K562 (cell line): ENCODE results near the gene ABCB10. TPM values are rescaled to one million over a fixed set of nuclear protein-coding genes. Genes with fewer than 3 reads are reported as not detected.

ENCODE experiments used
- CCAR2 ChIP-seq: fragments of 200-400 bp; formaldehyde crosslinking; IDR thresholded peaks from 2 replicates; pipeline ENCODE4 v1.6.1; 2017; ENCODE audit warnings: mild to moderate bottlenecking, low read depth, low read length
- CHD4 ChIP-seq: fragments of 200-600 bp; sonication (generic); IDR thresholded peaks from 3 replicates; pipeline ENCODE4 v1.6.1; 2012; ENCODE audit warnings: low read depth, mild to moderate bottlenecking, mixed read lengths, low read length, inconsistent platforms; ENCODE audit not compliant: insufficient read depth, insufficient replicate concordance, poor library complexity, severe bottlenecking
- COPS2 ChIP-seq: fragments of 450-650 bp; conservative IDR thresholded peaks from 2 replicates; pipeline ENCODE4 v1.6.1; 2016; ENCODE audit warnings: mild to moderate bottlenecking, moderate library complexity
- ELF2 ChIP-seq: fragments of 250-450 bp; sonication (Bioruptor Pico); IDR thresholded peaks from 2 replicates; pipeline ENCODE4 v1.5.0; 2021; ENCODE audit warnings: mild to moderate bottlenecking
- MCM7 ChIP-seq, 2 experiments: fragments of 450-650 bp; IDR thresholded peaks; 2 replicates each; pipeline ENCODE4 v1.6.1; 2016 to 2018
- NEUROD1 ChIP-seq: fragments of 150-350 bp; IDR thresholded peaks from 2 replicates; pipeline ENCODE4 v1.6.1; 2014; ENCODE audit warnings: borderline replicate concordance, low read length, low read depth; ENCODE audit not compliant: partially characterized antibody
- NR1H2 ChIP-seq: sonication (generic); formaldehyde crosslinking; IDR thresholded peaks from 2 replicates; pipeline ENCODE4 v1.4.0; 2020; ENCODE audit warnings: mild to moderate bottlenecking, missing genetic modification reagents
- PCBP1 ChIP-seq: fragments of 200-400 bp; formaldehyde crosslinking; IDR thresholded peaks from 2 replicates; pipeline ENCODE4 v1.6.1; 2018; ENCODE audit warnings: mild to moderate bottlenecking, low read depth, low read length; ENCODE audit not compliant: poor library complexity, severe bottlenecking
- PHB ChIP-seq: fragments of 250-450 bp; sonication (Bioruptor Pico); IDR thresholded peaks from 2 replicates; pipeline ENCODE4 v1.5.0; 2021
- ZBTB17 ChIP-seq: fragments of 450-650 bp; formaldehyde crosslinking; IDR thresholded peaks from 2 replicates; pipeline ENCODE4 v1.4.0; 2020; ENCODE audit warnings: mild to moderate bottlenecking
- ZC3H4 ChIP-seq: sonication (generic); formaldehyde crosslinking; IDR thresholded peaks from 2 replicates; pipeline ENCODE4 v1.9.0; 2021; ENCODE audit warnings: missing genetic modification reagents, borderline replicate concordance
- ZNF274 ChIP-seq: IDR thresholded peaks from 2 replicates; pipeline ENCODE4 v1.6.1; 2011; ENCODE audit warnings: low read depth, mild to moderate bottlenecking, low read length, moderate library complexity, borderline replicate concordance
- ZNF445 ChIP-seq: fragments of 250-450 bp; sonication (Bioruptor Pico); IDR thresholded peaks from 2 replicates; pipeline ENCODE4 v1.4.0; 2020; ENCODE audit warnings: low read depth, mild to moderate bottlenecking, moderate library complexity
- ZNF583 ChIP-seq: fragments of 250-450 bp; sonication (Bioruptor Pico); IDR thresholded peaks from 2 replicates; pipeline ENCODE4 v1.4.0; 2020
- ZNF707 ChIP-seq: fragments of 250-450 bp; sonication (Bioruptor Pico); conservative IDR thresholded peaks from 2 replicates; pipeline ENCODE4 v1.8.0; 2022; ENCODE audit warnings: inconsistent platforms, mild to moderate bottlenecking, moderate library complexity
- ZNF785 ChIP-seq: fragments of 250-450 bp; sonication (Bioruptor Pico); IDR thresholded peaks from 2 replicates; pipeline ENCODE4 v1.4.0; 2020; ENCODE audit warnings: mild to moderate bottlenecking
- polyA plus RNA-seq, 8 experiments: library from polyadenylated mRNA; depleted of rRNA in 4 of 8; stranded (reverse) in 5 of 8; unstranded in 3 of 8; fragments of >200 nt; fragmentation: Nextera tagmentation in 2 of 8; fragmentation: Illumina TruSeq in 1 of 8; extraction: Ambion mirVana in 2 of 8; extraction: Trizol in 1 of 8; gene quantifications; 2 replicates each; pipeline versions ENCODE4 v1.2.1 to v1.2.3, GENCODE V29; 2011 to 2014; ENCODE audit warnings: inconsistent platforms in 1 of 8, missing spikeins in 1 of 8
- total RNA-seq, 7 experiments: library from RNA; depleted of rRNA in 6 of 7; stranded (reverse); fragments of >200 nt in 6 of 7; fragmentation: Illumina TruSeq in 2 of 7; extraction: Trizol in 2 of 7; gene quantifications; 2 replicates each; pipeline versions ENCODE4 v1.2.1 to v1.2.3, GENCODE V29; 2011 to 2021; ENCODE audit warnings: low replicate concordance in 1 of 7
- TF ChIP-seq, protein P1 (sequence below): fragments of 250-450 bp; sonication (Bioruptor Pico); IDR thresholded peaks from 2 replicates; pipeline ENCODE4 v1.8.0; 2022; ENCODE audit warnings: inconsistent platforms, mild to moderate bottlenecking, moderate library complexity, borderline replicate concordance
- TF ChIP-seq, protein P2 (sequence below): fragments of 250-450 bp; sonication (Bioruptor Pico); IDR thresholded peaks from 2 replicates; pipeline ENCODE4 v1.9.0; 2021; ENCODE audit warnings: mild to moderate bottlenecking, inconsistent platforms
- TF ChIP-seq, protein P3 (sequence below): fragments of 250-450 bp; sonication (Bioruptor Pico); IDR thresholded peaks from 2 replicates; pipeline ENCODE4 v1.8.0; 2022; ENCODE audit warnings: moderate library complexity, mild to moderate bottlenecking, inconsistent platforms
- TF ChIP-seq, protein P4 (sequence below): fragments of 450-650 bp; formaldehyde crosslinking; IDR thresholded peaks from 2 replicates; pipeline ENCODE4 v1.4.0; 2022; ENCODE audit warnings: mild to moderate bottlenecking, moderate library complexity
- TF ChIP-seq, protein P5 (sequence below): fragments of 450-650 bp; formaldehyde crosslinking; IDR thresholded peaks from 2 replicates; pipeline ENCODE4 v1.4.0; 2020; ENCODE audit warnings: mild to moderate bottlenecking, moderate library complexity

The ABCB10 gene
- total and polyA plus RNA-seq, 9 of the 15 experiments (the other 6 are each of a cell fraction or from before 2014, with no cell fraction given) = 12.4 to 54.8 (median 36.4) TPM

DNA sequence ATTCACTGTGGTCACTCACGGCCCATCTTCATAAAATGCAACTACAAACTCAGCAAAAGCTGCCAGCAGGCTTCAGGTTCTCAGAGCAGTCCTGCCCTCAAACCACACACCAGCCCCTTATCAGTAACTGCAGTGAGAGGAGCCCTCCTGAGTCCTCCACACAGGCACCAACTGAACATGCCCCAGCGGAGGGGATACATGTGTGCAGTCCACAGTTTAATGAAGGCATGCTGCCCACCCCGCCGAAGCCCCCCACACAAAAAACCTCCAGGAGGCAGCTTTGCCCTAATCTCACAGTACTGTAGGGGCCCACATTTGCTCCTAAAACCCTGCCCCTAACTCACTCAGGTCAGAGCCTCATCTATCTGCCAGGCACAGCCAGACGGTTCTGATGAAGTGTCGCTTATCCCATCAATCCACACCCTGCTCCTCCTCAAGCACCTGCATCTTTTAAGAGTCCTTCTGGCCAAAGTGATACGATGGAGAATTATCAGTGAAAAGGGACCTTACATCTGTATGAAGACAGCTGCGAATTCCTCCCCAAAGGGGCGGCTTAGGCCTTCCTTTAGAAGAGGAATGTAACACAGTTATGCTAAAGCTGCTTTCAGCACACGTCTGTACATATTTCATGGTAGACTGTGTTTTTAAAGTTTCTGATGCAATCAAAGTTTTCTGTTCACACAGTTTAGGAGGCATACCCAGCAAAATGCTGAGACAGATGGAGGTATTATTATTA, 3.5 kb downstream of the ABCB10 start (continued):
- TF ChIP-seq ZNF583 (CRISPR knock-in tag) (no peak), CHD4 (no peak), ZNF274 (peak; percentile 93), COPS2 (no peak), ZNF445 (CRISPR knock-in tag) (no peak), MCM7 (IDR thresholded peaks at IDR 0.05) (no peak), ZC3H4 (CRISPR knock-in tag) (no peak), ELF2 (CRISPR knock-in tag) (no peak), NR1H2 (CRISPR knock-in tag) (no peak), ZBTB17 (peak; percentile 78; the same call in 1 of the 2 replicates), ZNF707 (CRISPR knock-in tag) (no peak), ZNF785 (CRISPR knock-in tag) (no peak), CCAR2 (0 out of 2 replicates have a peak, but pooled peaks have one; percentile 87), PCBP1 (no peak), NEUROD1 (peak; percentile 49), PHB (no peak)
- TF ChIP-seq, protein P1, sequence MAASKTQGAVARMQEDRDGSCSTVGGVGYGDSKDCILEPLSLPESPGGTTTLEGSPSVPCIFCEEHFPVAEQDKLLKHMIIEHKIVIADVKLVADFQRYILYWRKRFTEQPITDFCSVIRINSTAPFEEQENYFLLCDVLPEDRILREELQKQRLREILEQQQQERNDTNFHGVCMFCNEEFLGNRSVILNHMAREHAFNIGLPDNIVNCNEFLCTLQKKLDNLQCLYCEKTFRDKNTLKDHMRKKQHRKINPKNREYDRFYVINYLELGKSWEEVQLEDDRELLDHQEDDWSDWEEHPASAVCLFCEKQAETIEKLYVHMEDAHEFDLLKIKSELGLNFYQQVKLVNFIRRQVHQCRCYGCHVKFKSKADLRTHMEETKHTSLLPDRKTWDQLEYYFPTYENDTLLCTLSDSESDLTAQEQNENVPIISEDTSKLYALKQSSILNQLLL (CRISPR knock-in tag) = no peak
- TF ChIP-seq, protein P2, sequence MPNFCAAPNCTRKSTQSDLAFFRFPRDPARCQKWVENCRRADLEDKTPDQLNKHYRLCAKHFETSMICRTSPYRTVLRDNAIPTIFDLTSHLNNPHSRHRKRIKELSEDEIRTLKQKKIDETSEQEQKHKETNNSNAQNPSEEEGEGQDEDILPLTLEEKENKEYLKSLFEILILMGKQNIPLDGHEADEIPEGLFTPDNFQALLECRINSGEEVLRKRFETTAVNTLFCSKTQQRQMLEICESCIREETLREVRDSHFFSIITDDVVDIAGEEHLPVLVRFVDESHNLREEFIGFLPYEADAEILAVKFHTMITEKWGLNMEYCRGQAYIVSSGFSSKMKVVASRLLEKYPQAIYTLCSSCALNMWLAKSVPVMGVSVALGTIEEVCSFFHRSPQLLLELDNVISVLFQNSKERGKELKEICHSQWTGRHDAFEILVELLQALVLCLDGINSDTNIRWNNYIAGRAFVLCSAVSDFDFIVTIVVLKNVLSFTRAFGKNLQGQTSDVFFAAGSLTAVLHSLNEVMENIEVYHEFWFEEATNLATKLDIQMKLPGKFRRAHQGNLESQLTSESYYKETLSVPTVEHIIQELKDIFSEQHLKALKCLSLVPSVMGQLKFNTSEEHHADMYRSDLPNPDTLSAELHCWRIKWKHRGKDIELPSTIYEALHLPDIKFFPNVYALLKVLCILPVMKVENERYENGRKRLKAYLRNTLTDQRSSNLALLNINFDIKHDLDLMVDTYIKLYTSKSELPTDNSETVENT = no peak
- TF ChIP-seq, protein P3, sequence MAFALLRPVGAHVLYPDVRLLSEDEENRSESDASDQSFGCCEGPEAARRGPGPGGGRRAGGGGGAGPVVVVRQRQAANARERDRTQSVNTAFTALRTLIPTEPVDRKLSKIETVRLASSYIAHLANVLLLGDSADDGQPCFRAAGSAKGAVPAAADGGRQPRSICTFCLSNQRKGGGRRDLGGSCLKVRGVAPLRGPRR (CRISPR knock-in tag) = no peak
- TF ChIP-seq, protein P4, sequence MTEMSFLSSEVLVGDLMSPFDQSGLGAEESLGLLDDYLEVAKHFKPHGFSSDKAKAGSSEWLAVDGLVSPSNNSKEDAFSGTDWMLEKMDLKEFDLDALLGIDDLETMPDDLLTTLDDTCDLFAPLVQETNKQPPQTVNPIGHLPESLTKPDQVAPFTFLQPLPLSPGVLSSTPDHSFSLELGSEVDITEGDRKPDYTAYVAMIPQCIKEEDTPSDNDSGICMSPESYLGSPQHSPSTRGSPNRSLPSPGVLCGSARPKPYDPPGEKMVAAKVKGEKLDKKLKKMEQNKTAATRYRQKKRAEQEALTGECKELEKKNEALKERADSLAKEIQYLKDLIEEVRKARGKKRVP (CRISPR knock-in tag) = peak; percentile 77
- TF ChIP-seq, protein P5, sequence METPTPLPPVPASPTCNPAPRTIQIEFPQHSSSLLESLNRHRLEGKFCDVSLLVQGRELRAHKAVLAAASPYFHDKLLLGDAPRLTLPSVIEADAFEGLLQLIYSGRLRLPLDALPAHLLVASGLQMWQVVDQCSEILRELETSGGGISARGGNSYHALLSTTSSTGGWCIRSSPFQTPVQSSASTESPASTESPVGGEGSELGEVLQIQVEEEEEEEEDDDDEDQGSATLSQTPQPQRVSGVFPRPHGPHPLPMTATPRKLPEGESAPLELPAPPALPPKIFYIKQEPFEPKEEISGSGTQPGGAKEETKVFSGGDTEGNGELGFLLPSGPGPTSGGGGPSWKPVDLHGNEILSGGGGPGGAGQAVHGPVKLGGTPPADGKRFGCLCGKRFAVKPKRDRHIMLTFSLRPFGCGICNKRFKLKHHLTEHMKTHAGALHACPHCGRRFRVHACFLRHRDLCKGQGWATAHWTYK = no peak
